ENCODE results near the gene ZNF322.

The ZNF322 gene

DNA sequence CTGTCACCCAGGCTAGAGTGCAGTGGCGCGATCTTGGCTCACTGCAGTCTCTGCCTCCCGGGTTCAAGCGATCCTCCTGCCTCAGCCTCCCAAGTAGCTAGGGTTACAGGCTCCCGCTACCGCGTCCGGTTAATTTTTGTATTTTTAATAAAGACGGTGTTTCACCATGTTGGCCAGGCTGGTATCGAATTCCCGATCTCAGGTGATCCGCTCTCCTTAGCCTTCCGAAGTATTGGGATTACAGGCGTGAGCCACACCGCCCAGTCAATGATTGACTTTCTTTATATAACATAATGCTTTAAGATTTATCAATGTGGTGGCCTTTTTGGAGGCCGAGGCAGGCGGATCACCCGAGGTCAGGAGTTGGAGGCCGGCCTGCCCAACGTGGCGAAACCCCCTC lies 70.6 kb downstream of the ZNF322 start:
- DNase-seq = no peak

Measured in NCI-H446 treated with DMSO at 0.1 percent for 48 hours (cell line).